Measurements from ENCODE around the gene PCDHGA5.
"Not testable (repeated sequence)": the region's sequence is repeated elsewhere in the genome, so short reads cannot be mapped to it uniquely, and the experiment has no call there.

PCDHGA5 gene

DNA sequence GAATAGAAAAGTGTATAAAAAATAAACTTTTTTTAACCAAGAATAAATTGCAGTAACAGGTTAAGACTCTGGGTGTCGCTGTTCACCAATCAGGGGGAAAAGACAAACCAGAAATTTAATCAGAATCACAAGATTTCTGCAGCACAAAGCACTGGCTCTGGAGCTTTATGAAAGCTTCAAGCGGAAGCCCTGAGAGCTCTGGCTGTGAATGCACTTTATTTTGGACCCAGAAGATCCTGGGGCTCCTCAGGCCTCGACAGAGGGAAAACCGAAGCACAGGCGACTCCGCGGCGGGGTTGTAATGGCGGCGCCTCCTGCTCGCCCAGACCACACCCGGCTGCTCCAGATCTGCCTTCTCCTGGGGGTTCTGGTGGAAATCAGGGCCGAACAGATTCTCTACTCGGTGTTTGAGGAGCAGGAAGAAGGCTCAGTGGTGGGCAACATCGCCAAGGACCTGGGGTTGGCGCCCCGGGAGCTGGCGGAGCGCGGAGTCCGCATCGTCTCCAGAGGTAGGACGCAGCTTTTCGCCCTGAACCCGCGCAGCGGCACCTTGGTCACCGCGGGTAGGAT, 9.0 kb upstream of the PCDHGA5 start, which contains the start of gene PCDHGA4:
Gene PCDHGA4, plus strand, starts transcription at position 122 of the 570 bp plus-strand sequence. Its CDS starts 87 bp downstream, at position 209.
- no peak for DNase-seq

DNA sequence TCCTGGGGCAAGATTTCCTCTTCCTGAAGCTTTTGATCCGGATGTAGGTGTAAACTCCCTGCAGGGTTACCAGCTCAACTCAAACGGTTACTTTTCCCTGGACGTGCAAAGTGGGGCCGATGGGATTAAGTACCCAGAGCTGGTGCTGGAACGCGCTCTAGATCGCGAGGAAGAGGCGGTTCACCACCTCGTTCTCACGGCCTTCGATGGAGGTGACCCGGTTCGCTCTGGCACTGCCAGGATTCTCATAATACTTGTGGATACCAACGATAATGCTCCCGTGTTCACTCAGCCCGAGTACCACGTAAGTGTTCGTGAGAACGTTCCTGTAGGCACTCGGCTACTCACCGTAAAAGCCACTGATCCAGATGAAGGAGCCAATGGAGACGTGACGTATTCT, 8.3 kb upstream of the PCDHGA5 start:
- DNase-seq, result no peak

DNA sequence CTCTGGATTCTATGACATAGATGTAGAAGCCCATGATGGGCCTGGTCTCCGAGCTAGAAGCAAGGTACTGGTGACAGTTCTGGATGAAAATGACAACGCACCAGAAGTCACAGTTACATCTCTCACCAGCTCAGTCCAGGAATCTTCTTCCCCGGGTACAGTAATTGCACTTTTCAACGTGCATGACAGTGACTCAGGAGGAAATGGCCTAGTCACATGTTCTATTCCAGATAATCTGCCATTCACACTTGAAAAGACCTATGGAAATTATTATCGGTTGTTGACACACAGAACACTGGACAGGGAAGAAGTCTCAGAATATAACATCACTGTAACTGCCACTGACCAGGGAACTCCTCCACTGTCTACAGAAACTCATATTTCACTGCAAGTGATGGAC, 7.8 kb upstream of the PCDHGA5 start:
- no peak for DNase-seq

DNA sequence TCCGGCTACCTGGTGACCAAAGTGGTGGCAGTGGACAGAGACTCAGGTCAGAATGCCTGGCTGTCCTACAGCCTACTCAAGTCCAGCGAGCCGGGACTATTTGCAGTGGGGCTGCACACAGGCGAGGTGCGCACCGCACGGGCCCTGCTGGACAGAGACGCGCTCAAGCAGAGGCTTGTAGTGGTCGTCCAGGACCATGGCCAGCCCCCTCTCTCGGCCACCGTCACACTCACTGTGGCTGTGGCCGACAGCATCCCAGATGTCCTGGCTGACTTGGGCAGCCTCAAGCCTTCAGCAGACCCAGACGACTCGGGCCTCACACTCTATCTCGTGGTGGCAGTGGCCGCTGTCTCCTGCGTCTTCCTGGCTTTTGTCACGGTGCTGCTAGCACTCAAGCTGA, 7.0 kb upstream of the PCDHGA5 start:
- DNase-seq, result no peak

DNA sequence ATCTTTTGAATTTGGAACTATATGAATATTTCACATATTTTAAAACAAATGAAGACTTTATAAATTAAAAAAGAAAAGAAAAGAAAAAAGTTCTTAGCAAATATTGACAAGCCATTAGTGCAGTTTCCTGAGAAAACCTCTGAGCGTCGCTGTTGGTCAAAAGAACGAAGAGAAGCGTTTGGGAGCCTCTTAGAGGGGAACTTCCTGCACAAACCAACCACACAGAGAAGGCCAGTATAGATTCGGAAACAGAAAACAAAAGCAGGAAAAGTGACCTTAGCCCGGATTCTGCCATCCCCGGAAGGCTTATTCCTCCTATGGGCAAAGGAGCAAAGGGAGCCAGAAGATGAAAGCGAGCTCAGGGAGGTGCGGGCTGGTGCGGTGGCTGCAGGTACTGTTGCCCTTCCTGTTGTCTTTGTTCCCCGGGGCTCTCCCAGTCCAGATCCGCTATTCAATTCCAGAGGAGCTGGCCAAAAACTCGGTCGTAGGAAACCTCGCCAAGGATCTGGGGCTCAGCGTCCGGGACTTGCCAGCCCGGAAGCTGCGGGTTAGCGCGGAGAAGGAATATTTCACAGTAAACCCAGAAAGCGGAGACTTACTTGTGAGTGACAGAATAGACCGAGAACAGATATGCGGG, 4.1 kb upstream of the PCDHGA5 start, which contains the start of gene PCDHGB2:
Gene PCDHGB2, plus strand, starts transcription at position 205 of the 637 bp plus-strand sequence. Its CDS starts 142 bp downstream, at position 347.
- DNase-seq, result peak; percentile 15

DNA sequence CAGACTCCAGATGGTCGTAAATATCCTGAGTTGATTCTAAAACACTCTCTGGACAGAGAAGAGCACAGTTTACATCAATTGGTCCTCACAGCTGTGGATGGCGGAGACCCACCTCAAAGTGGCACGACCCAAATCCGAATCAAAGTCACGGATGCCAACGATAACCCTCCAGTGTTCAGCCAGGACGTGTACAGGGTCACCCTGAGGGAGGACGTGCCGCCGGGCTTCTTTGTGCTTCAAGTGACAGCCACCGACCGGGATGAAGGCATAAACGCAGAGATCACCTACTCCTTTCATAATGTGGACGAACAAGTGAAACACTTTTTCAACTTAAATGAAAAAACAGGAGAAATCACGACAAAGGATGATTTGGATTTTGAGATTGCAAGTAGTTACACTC, 3.3 kb upstream of the PCDHGA5 start:
- no peak for DNase-seq

DNA sequence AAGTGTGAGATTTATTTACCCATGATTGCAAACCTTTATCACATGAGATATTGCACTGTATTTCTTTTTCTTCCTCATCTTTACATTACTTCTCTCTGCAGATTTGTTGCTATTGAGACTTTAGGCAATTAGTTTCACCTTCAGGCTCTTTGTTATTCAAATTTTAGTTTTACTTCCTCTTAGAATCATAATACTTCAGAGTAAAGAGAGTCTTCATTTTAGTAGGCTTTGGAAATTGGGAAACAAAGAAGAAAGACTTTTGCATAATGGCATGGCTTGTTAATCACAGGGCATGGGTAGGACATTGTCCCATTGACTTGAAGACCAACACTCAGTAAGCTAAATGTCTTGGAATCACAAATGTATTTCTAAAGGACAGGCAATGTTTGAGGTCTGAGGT, 1.2 kb upstream of the PCDHGA5 start:
- no peak for DNase-seq

DNA sequence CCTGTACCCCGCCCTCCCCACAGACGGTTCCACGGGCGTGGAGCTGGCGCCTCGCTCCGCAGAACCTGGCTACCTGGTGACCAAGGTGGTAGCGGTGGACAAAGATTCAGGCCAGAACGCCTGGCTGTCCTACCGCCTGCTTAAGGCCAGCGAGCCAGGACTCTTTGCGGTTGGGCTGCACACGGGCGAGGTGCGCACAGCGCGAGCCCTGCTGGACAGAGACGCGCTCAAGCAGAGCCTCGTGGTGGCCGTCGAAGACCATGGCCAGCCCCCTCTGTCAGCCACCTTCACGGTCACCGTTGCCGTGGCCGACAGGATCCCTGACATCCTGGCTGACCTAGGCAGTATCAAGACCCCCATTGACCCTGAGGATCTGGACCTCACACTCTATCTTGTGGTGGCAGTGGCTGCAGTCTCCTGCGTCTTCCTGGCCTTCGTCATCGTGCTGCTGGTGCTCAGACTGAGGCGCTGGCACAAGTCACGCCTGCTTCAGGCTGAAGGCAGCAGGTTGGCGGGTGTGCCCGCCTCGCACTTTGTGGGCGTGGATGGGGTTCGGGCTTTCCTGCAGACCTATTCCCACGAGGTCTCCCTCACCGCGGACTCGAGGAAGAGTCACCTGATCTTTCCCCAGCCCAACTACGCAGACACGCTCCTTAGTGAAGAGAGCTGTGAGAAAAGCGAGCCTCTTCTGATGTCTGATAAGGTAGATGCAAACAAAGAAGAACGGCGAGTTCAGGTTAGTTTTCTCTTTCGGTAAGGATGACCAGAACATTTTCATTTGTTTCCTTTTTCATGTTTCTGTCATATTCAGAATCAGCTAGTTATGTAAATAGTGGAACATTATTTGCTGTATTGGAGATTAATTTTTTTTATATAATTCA, 2.3 kb downstream of the PCDHGA5 start:
- DNase-seq, result no peak

DNA sequence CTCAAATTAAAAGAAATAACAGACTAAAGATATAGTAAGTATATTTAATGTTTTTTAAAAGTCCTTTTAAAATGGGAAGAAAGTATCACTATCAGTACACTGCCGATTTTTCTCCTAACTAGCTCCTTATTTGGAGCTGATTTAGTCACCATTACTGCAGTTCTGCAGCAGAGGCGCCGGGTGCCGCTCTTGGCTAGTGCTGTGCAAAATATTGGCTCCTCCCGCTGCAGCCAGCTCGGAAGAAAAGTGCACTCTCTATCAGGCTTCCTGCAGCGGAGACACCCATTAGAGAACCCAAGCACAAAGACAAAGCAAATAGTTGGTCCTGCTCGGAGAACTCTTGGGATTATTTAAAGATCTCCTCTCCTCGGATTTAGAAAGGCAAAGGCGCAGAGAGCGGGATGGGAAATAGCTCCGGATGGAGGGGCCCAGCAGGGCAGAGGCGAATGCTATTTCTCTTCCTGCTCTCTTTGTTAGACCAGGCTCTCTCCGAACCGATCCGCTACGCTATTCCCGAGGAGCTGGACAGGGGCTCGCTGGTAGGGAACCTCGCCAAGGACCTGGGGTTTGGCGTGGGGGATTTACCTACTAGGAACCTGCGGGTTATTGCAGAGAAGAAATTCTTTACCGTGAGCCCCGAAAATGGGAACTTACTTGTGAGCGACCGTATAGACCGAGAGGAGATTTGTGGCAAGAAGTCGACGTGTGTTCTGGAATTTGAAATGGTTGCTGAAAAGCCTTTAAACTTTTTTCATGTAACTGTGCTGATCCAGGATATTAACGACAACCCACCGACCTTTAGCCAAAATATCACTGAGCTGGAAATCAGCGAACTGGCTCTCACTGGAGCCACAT, 6.3 kb downstream of the PCDHGA5 start, which contains the start of gene PCDHGB3:
Gene PCDHGB3, plus strand, starts transcription at position 249 of the 855 bp plus-strand sequence. Its CDS starts 153 bp downstream, at position 402.
- DNase-seq, result no peak

DNA sequence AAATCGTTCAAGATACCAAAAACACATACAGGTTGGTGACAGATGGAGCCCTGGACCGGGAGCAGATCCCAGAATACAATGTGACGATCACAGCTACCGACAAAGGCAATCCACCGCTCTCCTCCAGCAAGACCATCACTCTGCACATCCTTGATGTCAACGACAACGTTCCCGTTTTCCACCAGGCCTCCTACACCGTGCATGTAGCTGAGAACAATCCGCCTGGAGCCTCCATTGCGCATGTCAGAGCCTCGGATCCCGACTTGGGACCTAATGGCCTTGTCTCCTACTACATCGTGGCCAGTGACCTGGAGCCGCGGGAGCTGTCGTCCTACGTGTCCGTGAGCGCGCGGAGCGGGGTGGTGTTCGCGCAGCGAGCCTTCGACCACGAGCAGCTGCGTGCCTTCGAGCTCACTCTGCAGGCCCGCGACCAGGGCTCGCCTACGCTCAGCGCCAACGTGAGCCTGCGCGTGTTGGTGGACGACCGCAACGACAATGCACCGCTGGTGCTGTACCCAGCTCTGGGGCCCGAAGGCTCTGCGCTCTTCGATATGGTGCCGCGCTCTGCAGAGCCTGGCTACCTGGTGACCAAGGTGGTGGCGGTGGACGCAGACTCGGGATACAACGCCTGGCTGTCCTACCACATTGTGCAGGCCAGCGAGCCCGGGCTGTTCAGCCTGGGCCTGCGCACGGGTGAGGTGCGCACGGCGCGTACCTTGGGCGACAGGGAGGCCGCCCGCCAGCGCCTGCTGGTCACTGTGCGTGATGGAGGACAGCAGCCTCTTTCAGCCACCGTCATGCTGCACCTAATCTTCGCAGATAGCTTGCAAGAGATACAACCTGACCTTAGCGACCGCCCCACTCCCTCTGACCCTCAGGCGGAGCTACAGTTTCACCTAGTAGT, 7.9 kb downstream of the PCDHGA5 start:
- no peak for DNase-seq

DNA sequence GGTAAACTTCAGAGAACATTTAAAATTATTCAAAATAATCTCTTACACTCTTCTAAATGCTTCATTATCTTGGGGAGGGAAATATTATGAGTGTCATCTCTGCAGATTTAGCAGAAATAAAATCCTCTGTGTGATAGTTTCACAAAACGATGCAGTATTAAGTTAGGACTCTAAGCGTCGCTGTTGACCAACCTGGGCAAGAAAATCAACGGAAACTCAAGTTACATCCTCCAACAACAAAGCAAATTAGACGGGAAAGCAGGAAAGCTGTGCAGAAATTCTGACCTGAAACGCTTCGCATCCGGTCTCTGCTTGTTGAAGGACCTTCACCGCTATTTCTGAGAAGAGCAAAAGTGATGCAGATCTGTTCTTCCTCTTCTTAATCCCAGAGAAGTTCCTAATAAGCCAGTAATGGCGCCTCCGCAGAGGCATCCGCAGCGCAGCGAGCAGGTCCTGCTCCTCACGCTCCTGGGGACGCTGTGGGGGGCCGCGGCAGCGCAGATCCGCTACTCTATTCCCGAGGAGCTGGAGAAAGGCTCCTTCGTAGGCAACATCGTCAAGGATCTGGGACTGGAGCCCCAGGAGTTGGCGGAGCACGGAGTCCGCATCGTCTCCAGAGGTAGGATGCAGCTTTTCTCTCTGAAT, 9.8 kb downstream of the PCDHGA5 start, which contains the start of gene PCDHGA6:
Gene PCDHGA6, plus strand, starts transcription at position 219 of the 645 bp plus-strand sequence. Its CDS starts 193 bp downstream, at position 412.
- DNase-seq, result peak; percentile 36

DNA sequence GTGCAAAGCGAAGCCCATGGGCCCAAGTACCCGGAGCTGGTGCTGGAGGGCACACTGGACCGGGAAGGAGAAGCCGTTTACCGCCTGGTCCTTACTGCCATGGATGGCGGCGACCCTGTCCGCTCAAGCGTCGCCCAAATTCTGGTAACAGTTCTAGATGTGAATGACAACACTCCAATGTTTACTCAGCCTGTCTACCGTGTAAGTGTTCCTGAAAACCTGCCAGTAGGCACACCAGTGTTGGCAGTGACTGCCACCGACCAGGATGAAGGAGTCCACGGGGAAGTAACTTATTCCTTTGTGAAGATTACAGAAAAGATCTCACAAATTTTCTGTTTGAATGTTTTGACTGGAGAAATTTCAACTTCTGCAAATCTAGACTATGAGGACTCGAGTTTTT, 10.7 kb downstream of the PCDHGA5 start:
- DNase-seq, result no peak

DNA sequence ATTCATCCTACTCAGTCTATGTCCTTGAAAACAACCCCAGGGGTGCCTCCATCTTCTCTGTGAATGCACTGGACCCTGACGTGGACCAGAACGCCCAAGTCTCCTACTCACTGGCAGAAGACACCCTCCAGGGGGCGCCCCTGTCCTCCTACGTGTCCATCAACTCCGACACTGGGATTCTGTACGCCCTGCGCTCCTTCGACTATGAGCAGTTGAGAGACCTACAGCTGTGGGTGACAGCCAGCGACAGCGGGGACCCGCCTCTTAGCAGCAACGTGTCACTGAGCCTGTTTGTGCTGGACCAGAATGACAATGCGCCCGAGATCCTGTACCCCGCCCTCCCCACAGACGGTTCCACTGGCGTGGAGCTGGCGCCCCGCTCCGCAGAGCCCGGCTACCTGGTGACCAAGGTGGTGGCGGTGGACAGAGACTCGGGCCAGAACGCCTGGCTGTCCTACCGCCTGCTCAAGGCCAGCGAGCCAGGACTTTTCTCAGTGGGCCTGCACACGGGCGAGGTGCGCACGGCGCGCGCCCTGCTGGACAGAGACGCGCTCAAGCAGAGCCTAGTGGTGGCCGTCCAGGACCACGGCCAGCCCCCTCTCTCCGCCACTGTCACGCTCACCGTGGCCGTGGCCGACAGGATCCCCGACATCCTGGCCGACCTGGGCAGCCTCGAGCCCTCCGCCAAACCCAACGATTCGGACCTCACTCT, 11.6 kb downstream of the PCDHGA5 start:
- DNase-seq, result not testable (repeated sequence)

DNA sequence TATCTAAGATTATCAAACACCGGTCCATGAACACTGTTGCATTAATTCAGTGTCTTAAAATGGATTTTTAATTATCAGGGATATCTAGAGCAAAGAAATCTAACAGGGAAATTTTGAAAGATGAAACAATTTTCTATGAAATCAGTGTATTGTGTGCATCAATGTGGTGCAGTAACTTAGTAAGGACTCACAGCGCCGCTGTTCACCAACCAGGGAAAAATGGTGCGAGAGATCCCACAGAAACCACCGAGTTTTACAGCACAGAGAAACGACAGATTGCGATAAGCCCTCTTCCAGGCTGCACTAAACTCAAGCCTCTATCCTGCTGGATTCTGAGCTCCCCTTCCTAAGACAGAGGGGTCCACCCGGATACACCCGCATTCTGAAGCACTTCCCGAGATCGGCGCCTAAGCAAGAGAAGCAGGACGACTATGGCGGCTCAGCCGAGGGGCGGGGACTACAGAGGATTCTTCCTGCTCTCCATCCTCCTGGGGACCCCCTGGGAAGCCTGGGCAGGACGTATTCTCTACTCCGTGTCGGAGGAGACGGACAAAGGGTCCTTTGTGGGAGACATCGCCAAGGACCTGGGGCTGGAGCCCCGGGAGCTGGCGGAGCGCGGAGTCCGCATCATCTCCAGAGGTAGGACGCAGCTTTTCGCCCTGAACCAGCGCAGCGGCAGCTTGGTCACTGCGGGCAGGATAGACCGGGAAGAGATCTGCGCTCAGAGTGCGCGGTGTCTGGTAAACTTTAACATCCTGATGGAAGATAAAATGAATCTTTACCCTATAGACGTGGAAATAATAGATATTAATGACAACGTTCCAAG, 18.7 kb downstream of the PCDHGA5 start, which contains the start of gene PCDHGA7:
Gene PCDHGA7, plus strand, starts transcription at position 274 of the 826 bp plus-strand sequence. Its CDS starts 158 bp downstream, at position 432.
- DNase-seq, result no peak

DNA sequence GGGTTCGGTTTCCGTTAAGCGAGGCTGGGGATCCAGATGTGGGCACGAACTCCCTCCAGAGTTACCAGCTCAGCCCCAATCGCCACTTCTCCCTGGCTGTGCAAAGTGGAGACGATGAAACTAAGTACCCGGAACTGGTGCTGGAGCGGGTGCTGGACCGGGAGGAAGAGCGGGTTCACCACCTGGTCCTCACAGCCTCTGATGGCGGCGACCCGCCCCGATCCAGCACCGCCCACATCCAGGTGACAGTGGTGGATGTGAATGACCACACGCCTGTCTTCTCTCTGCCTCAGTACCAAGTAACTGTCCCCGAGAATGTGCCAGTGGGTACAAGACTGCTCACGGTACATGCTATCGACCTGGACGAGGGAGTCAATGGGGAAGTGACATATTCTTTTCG, 19.4 kb downstream of the PCDHGA5 start:
- no peak for DNase-seq

DNA sequence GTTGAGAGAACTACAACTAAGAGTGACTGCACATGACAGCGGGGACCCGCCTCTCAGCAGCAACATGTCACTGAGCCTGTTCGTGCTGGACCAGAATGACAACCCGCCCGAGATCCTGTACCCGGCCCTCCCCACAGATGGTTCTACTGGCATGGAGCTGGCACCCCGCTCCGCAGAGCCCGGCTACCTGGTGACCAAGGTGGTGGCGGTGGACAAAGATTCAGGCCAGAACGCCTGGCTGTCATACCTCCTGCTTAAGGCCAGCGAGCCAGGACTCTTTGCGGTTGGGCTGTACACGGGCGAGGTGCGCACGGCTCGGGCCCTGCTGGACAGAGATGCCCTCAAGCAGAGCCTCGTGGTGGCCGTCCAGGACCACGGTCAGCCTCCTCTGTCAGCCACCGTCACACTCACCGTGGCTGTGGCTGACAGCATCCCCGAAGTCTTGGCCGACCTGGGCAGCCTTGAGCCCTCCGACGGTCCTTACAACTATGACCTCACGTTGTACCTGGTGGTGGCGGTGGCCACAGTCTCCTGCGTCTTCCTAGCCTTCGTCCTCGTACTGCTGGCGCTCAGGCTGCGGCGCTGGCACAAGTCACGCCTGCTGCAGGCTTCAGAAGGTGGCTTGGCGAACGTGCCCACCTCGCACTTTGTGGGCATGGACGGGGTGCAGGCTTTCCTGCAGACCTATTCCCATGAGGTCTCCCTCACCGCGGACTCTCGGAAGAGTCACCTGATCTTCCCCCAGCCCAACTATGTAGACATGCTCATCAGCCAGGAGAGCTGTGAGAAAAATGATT, 20.7 kb downstream of the PCDHGA5 start:
- DNase-seq, result no peak

DNA sequence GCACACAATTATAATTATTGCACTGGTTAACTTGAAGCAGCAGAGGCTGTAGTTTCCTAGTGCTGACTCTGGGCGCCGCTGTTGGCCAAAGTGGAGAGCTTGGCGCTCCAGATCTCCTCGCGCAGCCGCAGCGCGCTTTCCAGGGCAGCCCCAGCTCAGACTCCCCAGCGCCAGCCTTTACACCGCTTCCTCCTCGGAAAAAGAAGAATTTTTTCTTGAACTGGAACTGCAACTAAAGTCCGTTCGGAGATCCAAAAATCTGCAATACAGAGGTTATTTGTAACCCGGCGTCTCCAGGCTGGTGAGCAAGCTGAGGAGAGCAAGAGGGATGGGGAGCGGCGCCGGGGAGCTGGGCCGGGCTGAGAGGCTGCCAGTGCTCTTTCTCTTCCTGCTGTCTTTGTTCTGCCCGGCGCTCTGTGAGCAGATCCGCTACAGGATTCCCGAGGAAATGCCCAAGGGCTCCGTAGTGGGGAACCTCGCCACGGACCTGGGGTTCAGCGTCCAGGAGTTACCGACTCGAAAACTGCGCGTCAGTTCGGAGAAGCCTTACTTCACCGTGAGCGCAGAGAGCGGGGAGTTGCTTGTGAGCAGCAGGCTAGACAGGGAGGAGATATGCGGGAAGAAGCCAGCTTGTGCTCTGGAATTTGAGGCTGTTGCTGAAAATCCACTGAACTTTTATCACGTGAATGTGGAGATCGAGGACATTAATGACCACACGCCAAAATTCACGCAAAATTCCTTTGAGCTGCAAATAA, 23.8 kb downstream of the PCDHGA5 start, which contains the start of gene PCDHGB4:
Gene PCDHGB4, plus strand, starts transcription at position 142 of the 755 bp plus-strand sequence. Its CDS starts 187 bp downstream, at position 329.
- DNase-seq, result peak; percentile 22
